Fibroblast of skin of scalp (primary cell): Measurements from ENCODE around the gene UTP11.

Source experiments
- DNase-seq: peaks from one replicate; pipeline ENCODE4 v3.0.0-alpha.2; 2013

The UTP11 gene

GRCh38 chr1:38073534-38074301 lies 61.2 kb downstream of the UTP11 start:
- no peak for DNase-seq

GRCh38 chr1:38074302-38074677 lies 61.8 kb downstream of the UTP11 start:
- no peak for DNase-seq
